ENCODE data around the gene ZDHHC9. TPM values are rescaled to one million over a fixed set of nuclear protein-coding genes. Genes with fewer than 3 reads are reported as not detected.
A peak's percentile ranks its signal among the peaks of the same experiment; 100 is the strongest.

Gene ZDHHC9
- total and polyA plus RNA-seq, 7 donors: 8.7 to 32.7 (median 15.2) TPM

GRCh38 chrX:129782706-129783105 lies 61.0 kb downstream of the ZDHHC9 start:
- H3K9me3 ChIP-seq: no peaks in the 10 kb centered on the region
- H3K4me1 ChIP-seq: no peaks in the 10 kb centered on the region
- no peak overlapping the region for H3K27ac ChIP-seq
- no peak for TF ChIP-seq CTCF (IDR thresholded peaks at IDR 0.05)
- no peaks in the 10 kb centered on the region for H3K36me3 ChIP-seq (ENCODE audit: insufficient read depth in 1 of 2, low read depth in 1 of 2)
- ATAC-seq: no peak
- WGBS, 3 donors: 74 to 88% (median 82%) methylated on average over 4 of the region's 4 CpGs
- H3K27me3 ChIP-seq (ENCODE audit: insufficient read depth in 3 of 3, low read length in 2 of 3): peaks cover 0 to 3% (median 0%) of the 10 kb centered on the region in 3 donors
- intact Hi-C loops (cut with DNase I): no loop called here
- H3K4me3 ChIP-seq: no peak overlapping the region
- DNase-seq: no peak

DNA sequence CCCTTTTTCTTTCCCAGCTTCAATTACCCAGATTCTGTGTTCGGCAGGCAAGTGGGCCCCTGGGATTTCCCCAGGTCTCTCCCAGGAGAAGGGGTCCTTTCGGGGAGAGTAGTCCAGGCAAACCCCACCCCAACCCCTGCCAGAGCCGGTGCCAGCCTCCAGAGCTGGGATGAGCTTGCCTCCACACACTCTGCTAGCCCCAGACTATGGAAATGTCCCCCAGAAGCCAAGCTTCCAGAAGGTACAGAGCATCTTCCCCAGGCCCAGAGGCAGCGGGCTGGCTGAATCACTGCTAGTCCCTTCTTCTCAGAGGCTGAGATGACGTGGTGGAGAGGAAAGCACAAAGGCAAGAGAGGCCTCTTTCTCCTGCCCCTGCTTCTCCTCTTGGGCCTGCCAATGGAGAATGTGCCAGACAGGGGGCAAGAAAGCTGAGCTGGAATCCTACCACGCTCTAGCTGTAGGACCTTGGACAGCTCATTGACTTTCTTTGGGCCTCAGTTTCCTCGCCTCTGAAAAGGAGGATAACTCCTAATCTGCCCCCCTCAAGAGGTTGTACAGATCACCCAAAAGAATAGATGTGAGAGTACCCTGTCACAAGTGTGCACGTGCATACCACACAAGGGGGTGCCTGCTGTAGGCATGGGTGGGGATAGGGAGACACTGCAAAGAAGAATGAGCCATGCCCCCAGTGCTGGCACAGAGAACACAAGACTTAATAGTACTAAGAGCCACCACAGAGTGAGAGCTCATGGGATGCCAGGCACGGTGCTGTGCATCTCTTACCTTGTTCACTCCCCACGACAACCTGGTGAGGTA lies 61.8 kb downstream of the ZDHHC9 start:
- no peaks in the 10 kb centered on the region for H3K36me3 ChIP-seq (ENCODE audit: insufficient read depth in 1 of 2, low read depth in 1 of 2)
- H3K4me1 ChIP-seq: no peaks in the 10 kb centered on the region
- peak in 1 of 2 donors; percentile 17 for DNase-seq
- H3K27ac ChIP-seq: no peak overlapping the region
- 63 to 95% (median 89%) methylated on average over 9 to 10 of the region's 10 CpGs for WGBS, 3 donors
- ATAC-seq: peak in 1 of 4 donors; percentile 11
- TF ChIP-seq CTCF (IDR thresholded peaks at IDR 0.05): no peak
- intact Hi-C loops (cut with DNase I): no loop called here
- peaks cover 0 to 3% (median 0%) of the 10 kb centered on the region in 3 donors for H3K27me3 ChIP-seq (ENCODE audit: insufficient read depth in 3 of 3, low read length in 2 of 3)
- H3K4me3 ChIP-seq: no peak overlapping the region
- no peaks in the 10 kb centered on the region for H3K9me3 ChIP-seq

DNA sequence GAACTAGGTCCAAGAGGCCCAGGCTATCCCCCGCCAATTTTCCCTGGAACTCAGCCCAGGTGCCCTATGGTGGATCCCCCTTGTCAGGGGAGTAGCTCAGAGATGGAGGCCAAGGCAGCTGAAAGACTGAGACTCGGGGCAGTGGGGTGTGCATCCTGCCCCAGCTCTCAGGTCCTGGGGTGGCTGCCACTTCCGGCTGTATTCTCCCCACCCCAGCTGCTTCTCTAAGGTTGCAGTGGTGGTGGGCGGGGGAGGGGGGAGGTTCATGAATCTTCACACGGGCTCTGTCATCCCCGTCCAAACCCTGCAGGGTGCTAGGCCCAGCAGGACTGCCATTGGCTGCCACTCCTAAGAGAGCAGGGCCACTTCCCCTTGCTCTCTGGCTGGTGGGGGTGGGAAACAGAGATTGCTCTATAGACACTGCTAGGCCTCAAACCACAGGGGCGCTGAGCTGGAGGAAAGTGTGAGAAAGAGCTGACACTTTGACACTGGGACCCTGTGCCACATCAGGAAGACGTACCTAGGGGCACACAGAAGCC lies 62.5 kb downstream of the ZDHHC9 start:
- Histone ChIP-seq H3K4me1 (no peaks in the 10 kb centered on the region), H3K4me3 (peak overlapping the region; percentile 25), H3K27ac (no peak overlapping the region), H3K36me3 (ENCODE audit: insufficient read depth in 1 of 2, low read depth in 1 of 2) (no peaks in the 10 kb centered on the region), H3K9me3 (no peaks in the 10 kb centered on the region), H3K27me3 (ENCODE audit: insufficient read depth in 3 of 3, low read length in 2 of 3) (peaks cover 0 to 3% (median 0%) of the 10 kb centered on the region in 3 donors)
- no peak for TF ChIP-seq CTCF (IDR thresholded peaks at IDR 0.05)
- peak in 1 of 4 donors; percentile 33 for ATAC-seq
- peak; percentile 25 to 58 for DNase-seq
- intact Hi-C loops (cut with DNase I): no loop called here
- WGBS, 3 donors: 56 to 78% (median 73%) methylated on average over 4 to 8 of the region's 8 CpGs

- intact Hi-C loops (cut with DNase I): no loop called here
- Histone ChIP-seq H3K4me1 (no peaks in the 10 kb centered on the region), H3K27ac (no peak overlapping the region), H3K36me3 (ENCODE audit: insufficient read depth in 1 of 2, low read depth in 1 of 2) (no peaks in the 10 kb centered on the region), H3K9me3 (no peaks in the 10 kb centered on the region), H3K27me3 (ENCODE audit: insufficient read depth in 3 of 3, low read length in 2 of 3) (peaks cover 0 to 3% (median 0%) of the 10 kb centered on the region in 3 donors), H3K4me3 (peak overlapping the region; percentile 25)
- no peak for ATAC-seq
- WGBS, 3 donors: 81 to 87% (median 82%) methylated on average over 6 of the region's 6 CpGs
- no peak for TF ChIP-seq CTCF (IDR thresholded peaks at IDR 0.05)
- peak in 1 of 2 donors; percentile 43 for DNase-seq
Observed at GRCh38 chrX:129780441-129781105, 63.1 kb downstream of the ZDHHC9 start.
